GM13976 (cell line): ENCODE measurements around the gene SNW1.

Experiments
- DNase-seq: peaks from one replicate; pipeline ENCODE4 v3.0.0; 2012; ENCODE audit warnings: low spot score
- in situ Hi-C: fragments of 300-500 bp; cut with MboI; formaldehyde crosslinking; loops from one replicate; pipeline ENCODE4 v1.12.0; 2022; ENCODE audit warnings: low sequenced_read_pairs, mixed read lengths, inconsistent platforms; ENCODE audit not compliant: unreplicated experiment
- TF ChIP-seq, protein P1 (sequence below): IDR thresholded peaks from 2 replicates; pipeline ENCODE4 v1.5.1; 2012; ENCODE audit warnings: borderline replicate concordance, mild to moderate bottlenecking; ENCODE audit not compliant: insufficient read depth; ENCODE audit errors: extremely low read depth, missing control alignments, control extremely low read depth

Gene SNW1

DNA sequence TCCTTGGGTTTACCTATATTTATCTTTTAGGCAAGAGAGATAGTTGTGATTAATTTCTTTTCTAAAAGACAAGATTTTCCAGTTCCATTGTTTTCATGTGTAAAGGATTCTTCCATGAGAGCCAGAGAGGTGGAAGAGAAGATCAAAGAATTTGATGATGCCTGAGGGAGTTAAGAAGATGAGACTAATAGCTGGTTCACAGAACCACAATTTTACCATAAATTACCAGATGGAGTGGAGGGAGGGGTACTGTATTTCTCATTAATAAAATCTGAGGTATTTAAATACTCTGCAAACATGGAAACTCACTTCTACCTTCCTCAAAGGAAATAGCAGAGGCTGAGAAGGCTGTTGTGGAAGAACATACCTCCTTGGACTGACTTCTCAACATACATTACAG, 87.8 kb downstream of the SNW1 start:
- in situ Hi-C loops: loop anchor here (25.0 kb wide), 1 partner anchor 889 kb away; no protein-coding TSS in a partner anchor
- no peak for DNase-seq
- TF ChIP-seq, protein P1, sequence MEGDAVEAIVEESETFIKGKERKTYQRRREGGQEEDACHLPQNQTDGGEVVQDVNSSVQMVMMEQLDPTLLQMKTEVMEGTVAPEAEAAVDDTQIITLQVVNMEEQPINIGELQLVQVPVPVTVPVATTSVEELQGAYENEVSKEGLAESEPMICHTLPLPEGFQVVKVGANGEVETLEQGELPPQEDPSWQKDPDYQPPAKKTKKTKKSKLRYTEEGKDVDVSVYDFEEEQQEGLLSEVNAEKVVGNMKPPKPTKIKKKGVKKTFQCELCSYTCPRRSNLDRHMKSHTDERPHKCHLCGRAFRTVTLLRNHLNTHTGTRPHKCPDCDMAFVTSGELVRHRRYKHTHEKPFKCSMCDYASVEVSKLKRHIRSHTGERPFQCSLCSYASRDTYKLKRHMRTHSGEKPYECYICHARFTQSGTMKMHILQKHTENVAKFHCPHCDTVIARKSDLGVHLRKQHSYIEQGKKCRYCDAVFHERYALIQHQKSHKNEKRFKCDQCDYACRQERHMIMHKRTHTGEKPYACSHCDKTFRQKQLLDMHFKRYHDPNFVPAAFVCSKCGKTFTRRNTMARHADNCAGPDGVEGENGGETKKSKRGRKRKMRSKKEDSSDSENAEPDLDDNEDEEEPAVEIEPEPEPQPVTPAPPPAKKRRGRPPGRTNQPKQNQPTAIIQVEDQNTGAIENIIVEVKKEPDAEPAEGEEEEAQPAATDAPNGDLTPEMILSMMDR: no peak
